Activated CD8-positive, alpha-beta memory T cell treated with anti-CD3 and anti-CD28 coated beads, Interleukin-2, amount 50 U/mL, for 1 hour (primary cell): Measurements from ENCODE around the gene FGFRL1.
"Not testable (repeated sequence)": the region's sequence is repeated elsewhere in the genome, so short reads cannot be mapped to it uniquely, and the experiment has no call there.

Source experiments
- DNase-seq: peaks from one replicate; pipeline ENCODE4 v3.0.0-alpha.2; 2020; ENCODE audit errors: extremely low read depth

The FGFRL1 gene

DNA sequence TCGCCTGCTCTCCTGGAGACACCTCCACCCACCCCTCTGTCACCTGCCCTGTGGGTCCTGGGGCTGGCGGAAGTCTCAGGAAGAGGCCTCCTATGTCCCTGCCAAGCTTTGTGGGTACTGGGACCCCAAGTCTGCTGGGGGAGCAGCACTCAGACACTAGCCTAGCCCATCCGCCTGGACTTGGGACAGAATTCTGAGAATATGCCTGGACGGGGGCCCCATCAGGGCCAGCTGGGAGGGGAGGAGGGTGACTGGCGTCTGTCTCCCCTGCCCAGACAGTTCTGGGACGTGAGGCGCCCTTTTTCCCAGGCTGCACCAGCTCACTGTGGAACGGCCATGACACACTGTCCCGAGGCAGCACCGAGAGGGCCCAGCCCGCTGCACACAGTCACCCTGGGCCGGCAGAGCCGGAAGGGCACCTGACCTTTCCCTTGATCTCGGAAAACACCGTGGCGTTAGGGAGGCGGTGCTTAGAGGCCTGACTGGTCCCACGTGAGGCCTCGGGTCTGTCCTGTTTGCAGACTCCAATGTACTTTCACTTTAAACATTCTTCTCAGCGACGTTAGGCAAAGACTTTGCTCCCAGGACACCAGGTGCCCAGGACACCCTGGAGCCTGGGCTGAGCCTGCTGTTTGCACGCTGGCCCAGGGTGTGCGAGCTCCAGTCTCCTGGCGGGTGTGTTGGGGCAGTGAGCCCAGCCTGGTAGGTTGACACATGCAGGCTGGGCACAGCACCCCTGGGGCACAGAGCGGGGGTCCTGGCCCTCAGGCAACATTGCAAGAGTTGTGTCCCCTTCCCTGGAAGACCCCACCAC, 18.9 kb upstream of the FGFRL1 start:
- DNase-seq: no peak

DNA sequence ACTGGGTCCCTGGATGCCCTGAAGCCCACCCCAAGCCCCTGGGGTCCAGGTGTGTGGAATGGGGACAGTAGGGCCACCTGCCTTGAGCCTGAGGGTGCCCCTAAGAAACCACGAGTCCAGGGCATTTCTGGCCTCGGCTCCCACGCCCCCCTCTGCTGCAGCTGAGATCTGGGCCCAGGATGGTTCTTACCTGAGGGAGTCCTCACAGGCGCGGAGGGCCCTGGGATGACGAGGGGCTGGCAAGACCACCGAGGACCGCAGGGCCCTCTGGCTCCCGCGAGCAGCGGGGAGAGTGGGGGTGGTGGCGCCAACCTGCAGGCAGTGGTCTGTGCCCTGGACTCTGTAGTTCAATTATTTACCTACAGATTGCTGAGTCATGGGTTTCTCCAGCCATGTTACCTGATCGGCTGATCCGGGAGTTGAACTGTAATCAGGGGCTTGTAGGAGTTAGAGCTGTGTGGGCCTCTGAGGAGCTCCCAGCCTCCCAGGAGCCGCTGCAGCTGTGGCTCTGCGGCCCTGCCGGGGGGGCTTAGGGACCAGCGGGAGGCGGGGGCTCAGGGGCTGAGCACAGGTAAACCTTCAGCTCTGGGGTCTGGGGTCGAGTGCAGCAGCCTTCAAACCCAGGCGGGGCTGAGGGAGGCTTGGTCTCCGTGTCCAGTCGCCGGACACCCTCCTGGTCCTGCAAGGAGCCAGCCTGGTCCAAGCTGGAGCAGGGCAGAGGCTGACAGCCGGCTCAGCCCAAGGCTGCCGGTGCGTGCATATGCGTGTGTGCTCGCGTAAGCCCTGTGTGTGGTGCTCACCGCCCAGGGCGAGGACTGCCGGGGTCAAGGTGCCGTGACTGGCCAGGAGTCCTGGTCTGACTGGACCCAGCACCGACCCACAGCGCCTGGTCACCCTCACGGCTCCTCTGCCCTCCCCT, 18.1 kb upstream of the FGFRL1 start, which contains the start of gene SLC26A1:
SLC26A1 (minus strand) TSS at position 294 of the 919 bp plus-strand sequence. CDS start 1,701 bp downstream, outside the sequence.
- DNase-seq: no peak

- no peak for DNase-seq
Observed at GRCh38 chr4:995311-996026, 16.0 kb upstream of the FGFRL1 start.

DNA sequence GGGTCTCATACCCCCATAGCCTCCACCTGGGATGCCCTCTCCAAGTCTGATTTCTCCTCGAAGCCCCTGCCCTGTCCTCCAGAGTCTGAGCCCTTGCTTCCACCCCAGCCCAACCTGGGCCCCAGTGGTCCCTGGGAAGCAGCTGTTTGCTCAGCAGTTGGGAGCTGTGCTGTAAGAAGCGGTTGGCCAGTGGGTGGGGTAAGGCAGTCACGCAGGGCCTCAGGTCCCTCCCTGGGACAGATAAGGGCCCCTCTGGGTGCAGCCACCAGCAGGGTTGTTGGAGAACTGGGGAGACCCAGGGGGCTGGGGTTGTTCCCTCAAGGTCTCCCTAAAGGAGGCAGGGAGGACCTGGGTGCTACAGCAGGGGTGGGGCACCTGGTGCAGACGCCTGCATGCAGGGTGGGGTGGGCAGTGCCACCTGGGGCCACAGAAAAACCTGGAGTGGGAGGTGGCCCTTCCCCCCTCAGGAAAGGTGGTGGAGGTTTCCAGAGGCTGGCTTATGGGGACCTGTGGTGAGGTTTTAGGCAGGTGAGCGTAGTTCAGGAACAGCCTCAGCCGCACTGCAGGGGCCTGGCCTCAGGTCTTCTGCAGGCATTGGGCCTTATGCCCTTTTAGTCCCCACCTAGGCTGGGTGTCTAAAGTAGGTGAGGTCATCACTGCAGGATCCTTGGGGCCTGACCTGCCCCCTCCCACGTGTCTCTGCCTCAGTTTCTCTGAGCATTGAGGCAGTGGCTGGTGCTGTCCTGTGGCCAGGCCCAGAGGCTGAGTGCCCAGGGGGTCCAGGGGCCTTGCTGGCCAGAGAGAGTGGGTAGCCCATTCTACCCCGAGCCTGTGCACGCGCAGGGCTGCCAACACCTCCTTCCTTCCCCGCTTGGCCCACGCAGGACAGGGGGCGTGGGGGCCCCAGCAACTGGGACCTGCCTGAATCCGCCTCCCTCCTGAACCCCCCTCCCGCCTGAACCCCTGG, 15.1 kb upstream of the FGFRL1 start:
- DNase-seq: no peak

DNA sequence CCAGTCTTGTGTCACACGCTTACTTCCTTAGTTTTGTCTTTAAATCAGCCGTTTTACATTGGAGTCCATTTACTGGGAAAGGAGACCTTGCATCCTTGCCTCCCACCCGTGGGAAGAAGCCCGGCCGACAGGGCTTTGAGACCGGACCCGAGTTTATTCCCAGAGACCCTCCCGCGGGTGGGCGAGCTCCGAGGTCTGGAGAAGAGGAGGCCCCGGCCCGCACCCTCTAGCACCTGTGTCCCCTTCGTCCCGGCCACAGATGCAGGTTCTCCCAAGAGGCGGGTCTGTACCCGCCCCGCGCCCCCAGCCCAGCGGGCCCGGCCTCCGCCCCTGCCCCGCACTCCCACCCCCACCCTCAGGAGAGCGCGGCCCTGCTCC, 14.4 kb upstream of the FGFRL1 start:
- DNase-seq: no peak

DNA sequence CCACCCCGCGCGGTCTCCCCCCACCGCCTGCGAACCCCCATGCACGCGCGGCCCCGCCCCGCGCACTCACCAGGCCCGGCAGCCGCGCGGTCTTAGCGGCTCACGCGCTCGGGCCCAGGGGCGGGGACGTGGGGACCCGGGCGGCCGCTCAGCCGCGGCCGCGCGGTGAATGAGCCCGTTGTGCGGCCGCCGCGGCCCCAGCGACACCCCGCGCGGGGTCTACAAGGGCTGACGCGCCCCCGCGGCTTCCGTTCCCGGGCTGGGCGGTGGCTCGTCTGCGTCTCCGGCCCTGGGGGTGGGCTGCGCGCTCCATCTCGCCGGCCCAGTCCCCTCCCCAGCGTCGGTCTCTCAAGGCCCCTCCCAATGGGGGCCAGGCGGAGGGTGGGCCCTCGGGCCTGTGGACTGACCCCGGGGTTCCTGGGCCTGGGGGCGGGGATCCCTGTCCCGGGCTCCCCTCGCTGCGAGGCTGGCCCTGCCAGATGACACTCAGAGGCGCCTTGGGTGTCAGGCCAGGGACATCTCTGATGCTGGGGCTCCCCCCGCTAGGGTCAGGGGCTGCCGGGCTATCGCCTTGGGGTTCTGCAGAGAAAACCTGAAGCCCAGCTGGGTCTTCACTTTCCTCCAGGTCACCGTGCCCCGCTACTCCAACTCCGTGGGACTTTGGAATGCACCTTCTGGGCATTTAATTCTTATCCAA, 13.9 kb upstream of the FGFRL1 start:
- no peak for DNase-seq

DNA sequence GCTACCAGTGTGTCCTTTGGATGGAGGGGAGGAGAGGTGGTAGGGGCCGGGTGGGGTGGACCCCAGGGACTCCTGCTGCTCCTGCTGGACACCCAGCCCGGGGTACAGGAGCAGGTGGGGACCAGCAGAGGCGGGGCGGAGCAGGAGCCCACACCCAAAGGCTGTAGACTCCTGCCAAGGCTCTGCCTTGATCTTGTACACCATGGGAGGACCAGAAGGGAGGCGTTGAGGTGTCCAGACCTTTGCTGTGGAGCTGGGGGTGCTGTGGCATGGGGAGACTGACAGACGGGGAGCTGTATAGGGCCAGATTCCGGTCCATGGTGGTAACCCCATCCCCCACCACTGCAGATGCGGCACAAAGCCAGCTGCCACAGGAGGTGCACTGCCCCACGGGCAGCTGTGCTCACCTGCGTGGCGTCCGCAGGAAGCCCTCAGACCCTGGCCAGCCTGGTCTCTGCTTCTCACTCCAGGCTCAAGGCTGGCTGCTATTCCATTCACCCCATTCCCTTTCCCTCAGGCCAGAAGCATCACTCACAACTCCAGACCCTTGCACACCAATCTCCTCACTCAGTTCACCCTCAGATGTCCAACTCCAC, 13.2 kb upstream of the FGFRL1 start:
- DNase-seq: no peak

- not testable (repeated sequence) for DNase-seq
Observed at GRCh38 chr4:999240-999863, 12.1 kb upstream of the FGFRL1 start.

- DNase-seq: no peak
Observed at GRCh38 chr4:999882-1000425, 11.5 kb upstream of the FGFRL1 start.

DNA sequence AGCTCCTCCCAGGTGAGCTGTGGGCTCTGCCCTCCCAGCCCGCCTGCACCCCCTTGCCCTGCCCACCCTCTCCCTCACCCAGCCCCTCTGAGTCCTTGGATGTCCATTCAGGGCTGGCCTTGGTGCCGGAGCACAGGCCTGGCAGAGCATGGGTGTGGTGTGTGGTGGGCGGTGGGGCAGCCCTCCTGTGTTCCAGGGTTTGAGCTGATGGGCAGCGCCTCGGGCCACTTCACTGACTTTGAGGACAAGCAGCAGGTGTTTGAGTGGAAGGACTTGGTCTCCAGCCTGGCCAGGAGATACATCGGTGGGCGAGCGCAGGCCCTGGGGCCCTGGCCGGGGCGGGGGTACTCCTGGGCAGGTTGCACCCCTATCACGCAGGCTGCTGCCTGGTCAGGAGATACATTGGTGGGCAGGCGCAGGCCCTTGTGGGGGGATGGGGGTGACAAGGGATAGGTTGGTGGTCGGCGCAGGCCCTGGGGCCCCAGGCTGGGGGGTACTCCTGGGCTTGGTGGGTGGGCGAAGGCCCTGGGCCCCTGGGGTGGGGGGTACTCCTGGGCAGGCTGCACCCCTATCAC, 10.7 kb upstream of the FGFRL1 start:
- DNase-seq: no peak

DNA sequence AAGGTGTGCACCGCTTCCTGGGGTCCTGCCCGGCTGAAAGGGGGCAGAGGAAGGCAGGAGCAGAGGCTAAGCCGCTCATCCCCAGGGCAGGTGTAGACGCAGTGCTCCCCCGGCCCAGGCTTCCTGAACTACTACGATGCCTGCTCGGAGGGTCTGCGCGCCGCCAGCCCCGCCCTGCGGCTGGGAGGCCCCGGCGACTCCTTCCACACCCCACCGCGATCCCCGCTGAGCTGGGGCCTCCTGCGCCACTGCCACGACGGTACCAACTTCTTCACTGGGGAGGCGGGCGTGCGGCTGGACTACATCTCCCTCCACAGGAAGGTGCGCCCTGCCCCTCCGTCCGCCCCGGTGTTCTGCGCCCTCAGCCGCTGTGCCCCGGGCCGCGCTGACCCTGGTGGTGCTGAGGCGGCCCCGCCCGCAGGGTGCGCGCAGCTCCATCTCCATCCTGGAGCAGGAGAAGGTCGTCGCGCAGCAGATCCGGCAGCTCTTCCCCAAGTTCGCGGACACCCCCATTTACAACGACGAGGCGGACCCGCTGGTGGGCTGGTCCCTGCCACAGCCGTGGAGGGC, 9.8 kb upstream of the FGFRL1 start:
- DNase-seq: no peak

DNA sequence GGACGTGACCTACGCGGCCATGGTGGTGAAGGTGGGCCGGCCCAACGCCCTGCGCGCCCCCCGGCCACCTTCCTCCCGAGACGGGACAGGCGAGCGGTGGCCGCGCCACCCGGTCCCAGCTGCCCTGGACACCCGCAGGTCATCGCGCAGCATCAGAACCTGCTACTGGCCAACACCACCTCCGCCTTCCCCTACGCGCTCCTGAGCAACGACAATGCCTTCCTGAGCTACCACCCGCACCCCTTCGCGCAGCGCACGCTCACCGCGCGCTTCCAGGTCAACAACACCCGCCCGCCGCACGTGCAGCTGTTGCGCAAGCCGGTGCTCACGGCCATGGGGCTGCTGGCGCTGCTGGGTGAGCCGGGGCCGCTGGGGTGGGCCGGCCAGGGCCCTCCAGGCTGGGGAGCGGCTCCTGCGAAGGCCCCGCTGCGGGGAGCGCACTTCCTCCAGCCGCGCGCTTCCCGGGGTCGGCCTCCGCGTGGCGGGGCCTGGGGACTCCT, 9.2 kb upstream of the FGFRL1 start:
- DNase-seq: no peak

- no peak for DNase-seq
Observed at GRCh38 chr4:1002631-1003251, 8.7 kb upstream of the FGFRL1 start.

DNA sequence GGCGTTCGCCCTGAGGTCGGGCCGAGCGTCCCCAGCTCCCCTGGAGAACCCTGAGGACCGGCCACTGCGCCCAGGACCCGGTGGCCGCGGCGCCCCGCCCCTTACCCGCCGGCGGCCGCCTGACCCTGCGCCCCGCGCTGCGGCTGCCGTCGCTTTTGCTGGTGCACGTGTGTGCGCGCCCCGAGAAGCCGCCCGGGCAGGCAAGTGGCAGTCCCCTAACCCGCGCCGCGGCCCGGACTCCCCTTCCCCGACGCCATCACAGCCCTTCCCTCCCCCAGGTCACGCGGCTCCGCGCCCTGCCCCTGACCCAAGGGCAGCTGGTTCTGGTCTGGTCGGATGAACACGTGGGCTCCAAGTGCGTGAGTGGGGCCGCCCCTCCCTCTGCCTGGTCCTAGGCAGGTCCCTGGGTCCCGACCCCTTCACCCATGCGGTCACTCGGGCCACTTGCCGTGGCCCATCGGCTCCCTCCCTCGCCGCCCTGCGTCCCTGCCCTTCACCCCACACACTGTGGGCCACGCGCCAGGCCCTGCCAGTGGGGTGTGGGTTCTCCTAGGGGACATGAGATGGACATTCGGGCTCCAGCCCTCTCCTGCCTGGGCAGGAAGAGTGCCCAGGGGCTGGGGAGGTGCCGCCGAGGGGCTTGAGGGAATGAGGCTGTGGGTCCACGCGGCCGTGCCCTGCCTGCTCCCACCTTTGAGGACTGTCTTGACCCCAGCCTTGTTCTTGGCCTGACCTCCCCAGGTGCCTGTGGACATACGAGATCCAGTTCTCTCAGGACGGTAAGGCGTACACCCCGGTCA, 8.0 kb upstream of the FGFRL1 start:
- DNase-seq: no peak

- no peak for DNase-seq
Observed at GRCh38 chr4:1004071-1004418, 7.4 kb upstream of the FGFRL1 start.

- no peak for DNase-seq
Observed at GRCh38 chr4:1004557-1005485, 6.6 kb upstream of the FGFRL1 start.
